ENCODE data around the gene APBA1. TPM values are rescaled to one million over a fixed set of nuclear protein-coding genes. Genes with fewer than 3 reads are reported as not detected.
"Not testable (repeated sequence)": the region's sequence is repeated elsewhere in the genome, so short reads cannot be mapped to it uniquely, and the experiment has no call there.

Gene APBA1
- total RNA-seq, 1 donor from 2014 or later, result 0.29 TPM

- TF ChIP-seq, protein P1, sequence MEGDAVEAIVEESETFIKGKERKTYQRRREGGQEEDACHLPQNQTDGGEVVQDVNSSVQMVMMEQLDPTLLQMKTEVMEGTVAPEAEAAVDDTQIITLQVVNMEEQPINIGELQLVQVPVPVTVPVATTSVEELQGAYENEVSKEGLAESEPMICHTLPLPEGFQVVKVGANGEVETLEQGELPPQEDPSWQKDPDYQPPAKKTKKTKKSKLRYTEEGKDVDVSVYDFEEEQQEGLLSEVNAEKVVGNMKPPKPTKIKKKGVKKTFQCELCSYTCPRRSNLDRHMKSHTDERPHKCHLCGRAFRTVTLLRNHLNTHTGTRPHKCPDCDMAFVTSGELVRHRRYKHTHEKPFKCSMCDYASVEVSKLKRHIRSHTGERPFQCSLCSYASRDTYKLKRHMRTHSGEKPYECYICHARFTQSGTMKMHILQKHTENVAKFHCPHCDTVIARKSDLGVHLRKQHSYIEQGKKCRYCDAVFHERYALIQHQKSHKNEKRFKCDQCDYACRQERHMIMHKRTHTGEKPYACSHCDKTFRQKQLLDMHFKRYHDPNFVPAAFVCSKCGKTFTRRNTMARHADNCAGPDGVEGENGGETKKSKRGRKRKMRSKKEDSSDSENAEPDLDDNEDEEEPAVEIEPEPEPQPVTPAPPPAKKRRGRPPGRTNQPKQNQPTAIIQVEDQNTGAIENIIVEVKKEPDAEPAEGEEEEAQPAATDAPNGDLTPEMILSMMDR (conservative IDR thresholded peaks at IDR 0.05; ENCODE audit: low read depth, low read length), result no peak
- H3K4me3 ChIP-seq (ENCODE audit: low read depth, low read length), result no peak overlapping the region
- no peak for DNase-seq (ENCODE audit: low read depth)
These were observed 246.9 kb downstream of the APBA1 start for GRCh38 chr9:69425136-69425801.

- no peak for DNase-seq (ENCODE audit: low read depth)
- H3K4me3 ChIP-seq (ENCODE audit: low read depth, low read length), result no peak overlapping the region
- TF ChIP-seq, protein P1 (conservative IDR thresholded peaks at IDR 0.05; ENCODE audit: low read depth, low read length), result peak; percentile 77
These were observed 250.0 kb downstream of the APBA1 start for GRCh38 chr9:69421908-69422801.

- no peak for DNase-seq (ENCODE audit: low read depth)
- H3K4me3 ChIP-seq (ENCODE audit: low read depth, low read length), result no peak overlapping the region
- TF ChIP-seq, protein P1 (conservative IDR thresholded peaks at IDR 0.05; ENCODE audit: low read depth, low read length), result peak; percentile 2
These were observed 251.4 kb downstream of the APBA1 start for GRCh38 chr9:69420611-69421270.

DNA sequence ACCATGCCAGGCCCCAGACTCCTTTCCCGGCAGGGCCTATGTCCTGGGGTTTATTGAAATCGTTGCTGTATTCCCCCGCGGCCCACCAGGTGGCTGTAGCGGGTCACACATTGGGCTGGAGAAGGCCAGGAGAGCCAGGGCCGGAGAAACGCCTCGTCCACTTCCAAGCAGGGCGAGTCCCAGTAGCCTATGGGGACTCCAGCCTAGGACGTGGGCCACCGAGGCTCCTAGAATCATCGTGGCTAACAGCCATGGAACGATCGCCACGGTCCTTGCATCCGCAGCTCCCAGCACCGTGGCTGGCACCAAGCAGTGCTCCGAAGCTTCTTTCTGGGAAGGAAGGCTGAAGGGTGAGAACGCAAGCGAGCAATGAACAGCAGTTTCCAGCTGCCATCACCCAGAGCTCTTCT, 259.4 kb downstream of the APBA1 start:
- TF ChIP-seq, protein P1 (conservative IDR thresholded peaks at IDR 0.05; ENCODE audit: low read depth, low read length), result peak; percentile 75
- H3K4me3 ChIP-seq (ENCODE audit: low read depth, low read length), result peak overlapping the region; percentile 23
- DNase-seq (ENCODE audit: low read depth), result no peak

DNA sequence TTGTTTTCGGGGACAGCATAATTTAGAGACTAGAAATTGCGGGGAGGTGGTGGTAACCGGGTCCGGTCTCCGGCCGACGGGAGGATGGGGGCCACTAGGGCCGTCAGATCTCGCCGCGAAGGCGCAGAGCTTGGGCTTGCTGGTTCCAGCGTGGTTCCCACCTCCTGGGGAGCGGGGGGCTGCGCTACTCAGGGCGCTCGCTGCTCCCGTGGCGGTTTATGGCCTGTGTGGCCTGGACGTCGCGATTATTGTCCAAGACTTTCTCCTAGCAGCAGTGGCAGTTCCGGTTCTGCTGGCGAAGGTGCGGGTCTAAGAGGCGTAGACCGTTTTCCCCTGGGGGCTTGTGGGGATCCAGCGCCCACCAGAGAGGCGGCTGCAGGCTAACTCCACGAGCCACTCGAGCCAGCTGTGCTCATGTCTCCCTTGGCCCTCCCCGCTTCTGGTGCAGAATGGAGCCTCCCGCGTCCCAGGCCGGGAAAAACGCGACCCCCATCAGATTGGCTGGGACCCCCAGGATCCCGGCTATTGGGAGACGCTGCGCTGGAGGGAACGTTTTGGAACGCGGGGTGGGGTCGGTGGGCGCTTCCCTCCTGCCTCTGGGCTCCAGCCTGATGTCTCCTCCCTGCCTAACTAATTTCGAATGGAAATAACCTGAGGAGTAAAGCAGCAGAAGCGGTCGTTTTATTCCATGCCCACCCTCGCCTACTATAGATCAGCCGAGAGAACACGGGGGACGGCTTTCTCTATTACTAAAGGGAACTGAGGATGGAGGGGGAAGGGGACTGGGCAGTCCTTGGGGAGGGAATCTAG, 260.0 kb downstream of the APBA1 start:
- TF ChIP-seq, protein P1 (conservative IDR thresholded peaks at IDR 0.05; ENCODE audit: low read depth, low read length), result no peak
- no peak overlapping the region for H3K4me3 ChIP-seq (ENCODE audit: low read depth, low read length)
- DNase-seq (ENCODE audit: low read depth), result no peak

GRCh38 chr9:69411246-69411645, 260.9 kb downstream of the APBA1 start:
- DNase-seq (ENCODE audit: low read depth), result no peak
- H3K4me3 ChIP-seq (ENCODE audit: low read depth, low read length), result no peak overlapping the region
- TF ChIP-seq, protein P1 (conservative IDR thresholded peaks at IDR 0.05; ENCODE audit: low read depth, low read length), result no peak

DNA sequence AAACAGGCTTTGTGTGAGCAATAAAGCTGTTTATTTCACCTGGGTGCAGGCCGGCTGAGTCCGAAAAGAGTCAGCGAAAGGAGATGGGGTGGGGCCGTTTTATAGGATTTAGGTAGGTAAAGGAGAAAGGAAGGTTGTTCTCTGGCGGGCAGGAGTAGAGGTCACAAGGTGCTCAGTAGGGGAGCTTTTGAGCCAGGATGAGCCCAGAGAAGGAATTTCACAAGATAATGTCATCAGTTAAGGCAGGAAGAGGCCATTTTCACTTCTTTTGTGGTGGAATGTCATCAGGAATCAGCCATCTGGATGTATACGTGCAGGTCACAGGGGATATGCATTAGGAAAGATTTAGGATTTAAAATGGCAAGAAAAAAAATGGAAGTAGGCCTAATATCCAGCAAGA, 262.2 kb downstream of the APBA1 start:
- H3K4me3 ChIP-seq (ENCODE audit: low read depth, low read length); DNase-seq (ENCODE audit: low read depth): not testable (repeated sequence)

Measured in epithelial cell of proximal tubule (primary cell).